Measurements from ENCODE around the gene SLC38A2. TPM values are rescaled to one million over a fixed set of nuclear protein-coding genes. Genes with fewer than 3 reads are reported as not detected.

Gene SLC38A2
- total and polyA plus RNA-seq, 2 donors (not counting 1 experiment from before 2014, with no cell fraction given), result 61.6 to 202 TPM

DNA sequence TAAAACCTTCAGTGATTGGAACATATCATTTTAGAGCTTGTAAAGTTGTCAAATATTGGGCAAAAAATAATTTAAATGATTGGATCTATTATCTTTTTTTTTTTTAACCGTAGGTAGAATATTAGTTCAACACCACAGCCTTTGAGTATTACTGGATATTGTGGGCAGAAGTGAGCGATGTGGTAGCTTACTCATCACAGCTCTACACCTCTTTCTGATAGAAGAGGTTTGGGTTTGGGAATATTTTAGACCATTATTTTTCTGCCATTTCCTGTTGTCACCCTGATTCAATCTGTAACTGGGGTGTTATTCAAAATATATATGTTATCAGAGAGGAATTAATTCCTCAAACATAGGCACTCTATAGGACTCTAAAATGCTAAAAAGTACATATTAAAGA lies 34.8 kb upstream of the SLC38A2 start:
- Histone ChIP-seq H3K79me2 (ENCODE audit: control insufficient read depth, insufficient read depth, low read length) (peaks cover 11% of the 10 kb centered on the region), H2AFZ (ENCODE audit: insufficient read depth, low read depth, low read length, poor library complexity, severe bottlenecking) (no peak overlapping the region), H3K4me1 (ENCODE audit: control insufficient read depth in 2 of 2, insufficient read depth in 2 of 2, low read length in 2 of 2) (peaks cover 20 to 21% of the 10 kb centered on the region in 2 donors), H3K4me3 (ENCODE audit: control extremely low read depth in 1 of 5, extremely low read depth in 1 of 5, insufficient read depth in 1 of 5, low read depth in 2 of 5, low read length in 4 of 5) (no peak overlapping the region), H3K27me3 (replicated peaks in 1 of 4; ENCODE audit: control extremely low read depth in 1 of 4, control insufficient read depth in 3 of 4, insufficient read depth in 4 of 4, low read length in 3 of 4) (no peaks in the 10 kb centered on the region), H3K36me3 (replicated peaks in 1 of 2; ENCODE audit: control extremely low read depth in 1 of 2, control insufficient read depth in 1 of 2, extremely low read depth in 1 of 2, insufficient read depth in 2 of 2, low read length in 1 of 2) (no peaks in the 10 kb centered on the region), H3K27ac (ENCODE audit: low read length in 2 of 2) (no peak overlapping the region), H3K9me3 (ENCODE audit: control extremely low read depth in 1 of 3, control insufficient read depth in 2 of 3, insufficient read depth in 1 of 3, low read length in 2 of 3) (no peaks in the 10 kb centered on the region), H3K9ac (ENCODE audit: low read length) (no peak overlapping the region), H4K20me1 (ENCODE audit: control insufficient read depth, insufficient read depth, low read length, poor library complexity, severe bottlenecking) (no peaks in the 10 kb centered on the region), H3K4me2 (replicated peaks; ENCODE audit: low read depth, low read length, poor library complexity, severe bottlenecking) (no peak overlapping the region)
- DNase-seq (no peak), ATAC-seq (ENCODE audit: low read depth) (no peak)
- no peaks in the 10 kb centered on the region for H3K27me3 Mint-ChIP-seq
- WGBS (ENCODE audit: insufficient coverage), result no CpG with 5 or more reads among the region's 2 CpGs
- ChIA-PET CTCF (no interaction called here), POLR2A (no interaction called here)
- no peak overlapping the region for H3K4me3 Mint-ChIP-seq
- no peaks in the 10 kb centered on the region for H3K9me3 Mint-ChIP-seq (ENCODE audit: insufficient read depth)
- H3K4me1 Mint-ChIP-seq, result peaks cover 25% of the 10 kb centered on the region
- no peak overlapping the region for H3K27ac Mint-ChIP-seq
- TF ChIP-seq, protein P1, sequence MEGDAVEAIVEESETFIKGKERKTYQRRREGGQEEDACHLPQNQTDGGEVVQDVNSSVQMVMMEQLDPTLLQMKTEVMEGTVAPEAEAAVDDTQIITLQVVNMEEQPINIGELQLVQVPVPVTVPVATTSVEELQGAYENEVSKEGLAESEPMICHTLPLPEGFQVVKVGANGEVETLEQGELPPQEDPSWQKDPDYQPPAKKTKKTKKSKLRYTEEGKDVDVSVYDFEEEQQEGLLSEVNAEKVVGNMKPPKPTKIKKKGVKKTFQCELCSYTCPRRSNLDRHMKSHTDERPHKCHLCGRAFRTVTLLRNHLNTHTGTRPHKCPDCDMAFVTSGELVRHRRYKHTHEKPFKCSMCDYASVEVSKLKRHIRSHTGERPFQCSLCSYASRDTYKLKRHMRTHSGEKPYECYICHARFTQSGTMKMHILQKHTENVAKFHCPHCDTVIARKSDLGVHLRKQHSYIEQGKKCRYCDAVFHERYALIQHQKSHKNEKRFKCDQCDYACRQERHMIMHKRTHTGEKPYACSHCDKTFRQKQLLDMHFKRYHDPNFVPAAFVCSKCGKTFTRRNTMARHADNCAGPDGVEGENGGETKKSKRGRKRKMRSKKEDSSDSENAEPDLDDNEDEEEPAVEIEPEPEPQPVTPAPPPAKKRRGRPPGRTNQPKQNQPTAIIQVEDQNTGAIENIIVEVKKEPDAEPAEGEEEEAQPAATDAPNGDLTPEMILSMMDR (IDR thresholded peaks at IDR 0.05), result no peak
- TF ChIP-seq EZH2 (IDR thresholded peaks at IDR 0.05; ENCODE audit: borderline replicate concordance, insufficient read depth, low read depth, low read length, poor library complexity, severe bottlenecking), result no peak
- intact Hi-C loops (cut with micrococcal nuclease), result no loop called here

DNA sequence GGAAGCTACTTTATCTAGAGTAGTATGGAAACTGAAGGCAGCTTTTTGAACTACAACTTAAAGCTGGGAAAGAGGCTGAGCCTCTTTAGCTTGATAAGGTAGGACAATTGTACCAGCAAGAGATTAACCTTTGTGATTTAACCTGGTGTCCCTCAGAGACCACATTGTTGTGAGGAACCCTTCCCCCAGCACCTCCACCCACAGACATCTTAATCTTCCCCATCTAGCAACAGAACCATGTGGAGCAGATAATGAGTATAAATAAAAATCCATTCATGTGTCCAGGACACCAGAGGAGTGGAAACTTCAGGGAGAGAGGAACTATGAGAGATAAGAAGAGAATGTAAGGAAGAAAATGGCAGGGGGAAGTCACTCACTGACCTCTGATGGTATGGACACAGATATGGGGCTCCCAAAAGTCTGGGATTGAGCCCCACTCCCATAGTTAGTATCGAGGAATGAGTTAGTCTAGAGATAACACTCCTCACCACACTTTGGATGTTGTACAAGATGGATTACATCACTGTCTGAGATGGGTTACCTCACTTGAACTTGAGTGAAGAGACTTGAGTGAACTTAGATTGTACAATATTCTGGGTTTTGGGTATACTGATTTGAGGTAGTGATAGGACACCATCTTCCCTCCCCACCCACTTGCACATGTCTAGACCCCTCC lies 33.9 kb upstream of the SLC38A2 start:
- Mint-ChIP-seq H3K9me3 (ENCODE audit: insufficient read depth) (no peaks in the 10 kb centered on the region), H3K4me3 (no peak overlapping the region), H3K27ac (no peak overlapping the region), H3K4me1 (peaks cover 28% of the 10 kb centered on the region), H3K27me3 (no peaks in the 10 kb centered on the region)
- ChIA-PET CTCF (no interaction called here), POLR2A (no interaction called here)
- DNase-seq, result no peak
- Histone ChIP-seq H2AFZ (ENCODE audit: insufficient read depth, low read depth, low read length, poor library complexity, severe bottlenecking) (no peak overlapping the region), H3K9ac (ENCODE audit: low read length) (no peak overlapping the region), H3K36me3 (replicated peaks in 1 of 2; ENCODE audit: control extremely low read depth in 1 of 2, control insufficient read depth in 1 of 2, extremely low read depth in 1 of 2, insufficient read depth in 2 of 2, low read length in 1 of 2) (no peaks in the 10 kb centered on the region), H3K9me3 (ENCODE audit: control extremely low read depth in 1 of 3, control insufficient read depth in 2 of 3, insufficient read depth in 1 of 3, low read length in 2 of 3) (no peaks in the 10 kb centered on the region), H3K4me2 (replicated peaks; ENCODE audit: low read depth, low read length, poor library complexity, severe bottlenecking) (no peak overlapping the region), H3K27ac (ENCODE audit: low read length in 2 of 2) (no peak overlapping the region), H3K27me3 (replicated peaks in 1 of 4; ENCODE audit: control extremely low read depth in 1 of 4, control insufficient read depth in 3 of 4, insufficient read depth in 4 of 4, low read length in 3 of 4) (no peaks in the 10 kb centered on the region), H3K4me3 (ENCODE audit: control extremely low read depth in 1 of 5, extremely low read depth in 1 of 5, insufficient read depth in 1 of 5, low read depth in 2 of 5, low read length in 4 of 5) (no peak overlapping the region), H3K79me2 (ENCODE audit: control insufficient read depth, insufficient read depth, low read length) (peaks cover 11% of the 10 kb centered on the region), H4K20me1 (ENCODE audit: control insufficient read depth, insufficient read depth, low read length, poor library complexity, severe bottlenecking) (no peaks in the 10 kb centered on the region), H3K4me1 (ENCODE audit: control insufficient read depth in 2 of 2, insufficient read depth in 2 of 2, low read length in 2 of 2) (peaks cover 20 to 23% of the 10 kb centered on the region in 2 donors)
- no peak for TF ChIP-seq EZH2 (IDR thresholded peaks at IDR 0.05; ENCODE audit: borderline replicate concordance, insufficient read depth, low read depth, low read length, poor library complexity, severe bottlenecking)
- TF ChIP-seq, protein P1 (IDR thresholded peaks at IDR 0.05), result no peak
- intact Hi-C loops (cut with micrococcal nuclease), result no loop called here
- ATAC-seq (ENCODE audit: low read depth), result no peak
- WGBS (ENCODE audit: insufficient coverage), result no CpG with 5 or more reads among the region's 1 CpG
